K562 (cell line): Measurements from ENCODE around the gene FEN1. TPM values are rescaled to one million over a fixed set of nuclear protein-coding genes. Genes with fewer than 3 reads are reported as not detected.

ENCODE experiments used
- HMG20A ChIP-seq: fragments of 450-650 bp; formaldehyde crosslinking; conservative IDR thresholded peaks from 2 replicates; pipeline ENCODE4 v1.4.0; 2020; ENCODE audit warnings: mild to moderate bottlenecking, mixed read lengths
- KDM4B ChIP-seq, 2 experiments: fragments of 450-650 bp in 1 of 2; sonication (generic) in 1 of 2; IDR thresholded peaks; 2 replicates each; pipeline ENCODE4 v1.6.1; 2016 to 2017; ENCODE audit warnings: borderline replicate concordance in 2 of 2, antibody characterized with exemption in 1 of 2, low read depth in 1 of 2, mild to moderate bottlenecking in 1 of 2
- MAFG ChIP-seq: fragments of 450-650 bp; conservative IDR thresholded peaks from 2 replicates; pipeline ENCODE4 v1.6.1; 2016; ENCODE audit warnings: missing genetic modification characterization, missing compliant biosample characterization
- MTA1 ChIP-seq: fragments of 450-650 bp; IDR thresholded peaks from 2 replicates; pipeline ENCODE4 v1.6.1; 2017; ENCODE audit warnings: borderline replicate concordance
- NFIC ChIP-seq: fragments of 450-650 bp; IDR thresholded peaks from 2 replicates; pipeline ENCODE4 v1.6.1; 2017; ENCODE audit warnings: mild to moderate bottlenecking, inconsistent platforms
- NR3C1 ChIP-seq: sonication (generic); formaldehyde crosslinking; IDR thresholded peaks from 2 replicates; pipeline ENCODE4 v1.8.1; 2022; ENCODE audit warnings: missing genetic modification reagents
- SAFB ChIP-seq: fragments of 200-400 bp; formaldehyde crosslinking; IDR thresholded peaks from 2 replicates; pipeline ENCODE4 v1.6.1; 2017; ENCODE audit warnings: low read depth, low read length, borderline replicate concordance
- SAP30 ChIP-seq: fragments of 200-600 bp; sonication (generic); IDR thresholded peaks from 2 replicates; pipeline ENCODE4 v1.6.1; 2012; ENCODE audit warnings: borderline replicate concordance, low read depth, mild to moderate bottlenecking, moderate library complexity, low read length, control low read depth, inconsistent platforms; ENCODE audit not compliant: insufficient read depth, poor library complexity, severe bottlenecking
- SMARCB1 ChIP-seq: IDR thresholded peaks from 2 replicates; pipeline ENCODE4 v1.6.1; 2011; ENCODE audit warnings: improper control_type of control experiment, low read depth; ENCODE audit not compliant: insufficient read length
- SRSF1 ChIP-seq: fragments of 200-400 bp; formaldehyde crosslinking; IDR thresholded peaks from 2 replicates; pipeline ENCODE4 v1.6.1; 2017; ENCODE audit warnings: mild to moderate bottlenecking, low read depth, low read length, moderate library complexity
- SUPT5H ChIP-seq: fragments of 450-650 bp; IDR thresholded peaks from 2 replicates; pipeline ENCODE4 v1.6.1; 2016
- ZNF146 ChIP-seq: IDR thresholded peaks from one replicate; pipeline ENCODE4 v1.6.1; 2018; ENCODE audit warnings: missing compliant biosample characterization; ENCODE audit not compliant: unreplicated experiment
- ZNF75A ChIP-seq: fragments of 450-650 bp; formaldehyde crosslinking; IDR thresholded peaks from 2 replicates; pipeline ENCODE4 v1.4.0; 2020; ENCODE audit warnings: mild to moderate bottlenecking
- polyA plus RNA-seq, 8 experiments: library from polyadenylated mRNA; depleted of rRNA in 4 of 8; stranded (reverse) in 5 of 8; unstranded in 3 of 8; fragments of >200 nt; fragmentation: Nextera tagmentation in 2 of 8; fragmentation: Illumina TruSeq in 1 of 8; extraction: Ambion mirVana in 2 of 8; extraction: Trizol in 1 of 8; gene quantifications; 2 replicates each; pipeline versions ENCODE4 v1.2.1 to v1.2.3, GENCODE V29; 2011 to 2014; ENCODE audit warnings: inconsistent platforms in 1 of 8, missing spikeins in 1 of 8
- total RNA-seq, 7 experiments: library from RNA; depleted of rRNA in 6 of 7; stranded (reverse); fragments of >200 nt in 6 of 7; fragmentation: Illumina TruSeq in 2 of 7; extraction: Trizol in 2 of 7; gene quantifications; 2 replicates each; pipeline versions ENCODE4 v1.2.1 to v1.2.3, GENCODE V29; 2011 to 2021; ENCODE audit warnings: low replicate concordance in 1 of 7
- TF ChIP-seq, protein P1 (sequence below): fragments of 250-450 bp; sonication (Bioruptor Pico); IDR thresholded peaks from 2 replicates; pipeline ENCODE4 v1.4.0; 2020; ENCODE audit warnings: mild to moderate bottlenecking, moderate library complexity, borderline replicate concordance
- TF ChIP-seq, protein P2 (sequence below): fragments of 450-650 bp; IDR thresholded peaks from 2 replicates; pipeline ENCODE4 v1.6.1; 2016; ENCODE audit warnings: missing biosample characterization, missing genetic modification characterization

FEN1 gene
- total and polyA plus RNA-seq, 9 of the 15 experiments (the other 6 are each of a cell fraction or from before 2014, with no cell fraction given): 58.1 to 156 (median 137) TPM

DNA sequence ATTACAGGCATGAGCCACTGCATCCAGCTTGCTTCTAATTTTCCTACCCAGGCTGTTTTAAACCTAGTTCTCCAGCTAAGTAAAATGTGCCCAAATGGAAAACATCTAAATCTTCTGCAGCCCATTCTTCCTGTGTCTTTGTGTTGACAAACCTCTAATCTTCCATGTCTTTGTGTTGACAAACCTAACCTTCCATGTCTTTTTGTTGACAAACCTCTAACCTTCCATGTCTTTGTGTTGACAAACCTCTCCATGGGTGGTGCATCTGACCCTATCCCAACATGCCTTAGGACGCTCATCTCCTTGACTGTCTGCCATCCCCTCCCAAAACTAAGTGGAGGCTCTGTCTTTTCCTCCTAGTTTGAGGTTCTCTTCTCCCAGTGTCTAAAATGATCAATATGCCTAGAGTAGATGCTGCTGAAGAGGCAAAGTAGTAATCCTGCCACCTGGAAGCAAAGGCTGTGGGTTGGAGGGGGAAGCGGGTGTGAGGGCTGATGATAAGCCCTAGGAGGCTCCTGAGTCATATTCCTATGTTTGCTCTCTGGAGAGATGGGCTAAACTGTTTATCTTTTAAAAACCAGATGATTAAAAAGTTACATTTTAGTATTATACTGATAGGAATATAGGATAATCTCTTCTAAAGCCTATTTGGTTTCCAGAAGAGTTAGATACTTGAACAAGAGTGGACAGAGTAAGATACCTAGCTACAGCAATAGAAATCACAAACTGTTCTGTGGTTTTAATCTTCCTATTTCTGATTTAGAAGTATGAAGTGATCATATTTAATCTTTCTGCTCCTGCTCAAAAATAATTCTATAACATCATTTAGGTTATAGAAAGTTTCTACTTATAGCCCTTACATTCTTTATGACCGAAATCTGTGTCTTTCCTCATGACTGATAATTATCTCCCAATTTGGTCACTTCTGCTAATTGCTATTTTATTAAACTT lies 7.9 kb downstream of the FEN1 start (continued):
- TF ChIP-seq ZNF75A (CRISPR knock-in tag) (no peak), NR3C1 (no peak), SUPT5H (peak; percentile 45; the same call in 1 of the 2 replicates), SRSF1 (no peak), SAP30 (no peak), KDM4B (IDR thresholded peaks at IDR 0.05; ENCODE audit: borderline replicate concordance in 2 of 2, low read depth in 1 of 2) (no peak), NFIC (peak; percentile 83), SAFB (no peak), ZNF146 (no peak), MTA1 (peak; percentile 64; the same call in 1 of the 2 replicates), SMARCB1 (no peak), HMG20A (CRISPR knock-in tag) (no peak), MAFG (tag) (peak; percentile 24; the same call in 1 of the 2 replicates)
- TF ChIP-seq, protein P1, sequence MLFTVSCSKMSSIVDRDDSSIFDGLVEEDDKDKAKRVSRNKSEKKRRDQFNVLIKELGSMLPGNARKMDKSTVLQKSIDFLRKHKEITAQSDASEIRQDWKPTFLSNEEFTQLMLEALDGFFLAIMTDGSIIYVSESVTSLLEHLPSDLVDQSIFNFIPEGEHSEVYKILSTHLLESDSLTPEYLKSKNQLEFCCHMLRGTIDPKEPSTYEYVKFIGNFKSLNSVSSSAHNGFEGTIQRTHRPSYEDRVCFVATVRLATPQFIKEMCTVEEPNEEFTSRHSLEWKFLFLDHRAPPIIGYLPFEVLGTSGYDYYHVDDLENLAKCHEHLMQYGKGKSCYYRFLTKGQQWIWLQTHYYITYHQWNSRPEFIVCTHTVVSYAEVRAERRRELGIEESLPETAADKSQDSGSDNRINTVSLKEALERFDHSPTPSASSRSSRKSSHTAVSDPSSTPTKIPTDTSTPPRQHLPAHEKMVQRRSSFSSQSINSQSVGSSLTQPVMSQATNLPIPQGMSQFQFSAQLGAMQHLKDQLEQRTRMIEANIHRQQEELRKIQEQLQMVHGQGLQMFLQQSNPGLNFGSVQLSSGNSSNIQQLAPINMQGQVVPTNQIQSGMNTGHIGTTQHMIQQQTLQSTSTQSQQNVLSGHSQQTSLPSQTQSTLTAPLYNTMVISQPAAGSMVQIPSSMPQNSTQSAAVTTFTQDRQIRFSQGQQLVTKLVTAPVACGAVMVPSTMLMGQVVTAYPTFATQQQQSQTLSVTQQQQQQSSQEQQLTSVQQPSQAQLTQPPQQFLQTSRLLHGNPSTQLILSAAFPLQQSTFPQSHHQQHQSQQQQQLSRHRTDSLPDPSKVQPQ (CRISPR knock-in tag): no peak
- TF ChIP-seq, protein P2, sequence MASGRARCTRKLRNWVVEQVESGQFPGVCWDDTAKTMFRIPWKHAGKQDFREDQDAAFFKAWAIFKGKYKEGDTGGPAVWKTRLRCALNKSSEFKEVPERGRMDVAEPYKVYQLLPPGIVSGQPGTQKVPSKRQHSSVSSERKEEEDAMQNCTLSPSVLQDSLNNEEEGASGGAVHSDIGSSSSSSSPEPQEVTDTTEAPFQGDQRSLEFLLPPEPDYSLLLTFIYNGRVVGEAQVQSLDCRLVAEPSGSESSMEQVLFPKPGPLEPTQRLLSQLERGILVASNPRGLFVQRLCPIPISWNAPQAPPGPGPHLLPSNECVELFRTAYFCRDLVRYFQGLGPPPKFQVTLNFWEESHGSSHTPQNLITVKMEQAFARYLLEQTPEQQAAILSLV: no peak
